NB4 (cell line): ENCODE data around the gene CSF1R.

Source experiments
- POLR2A ChIP-seq: IDR thresholded peaks from 2 replicates; pipeline ENCODE4 v1.6.1; 2011; ENCODE audit warnings: mild to moderate bottlenecking; ENCODE audit not compliant: insufficient read length; ENCODE audit errors: extremely low read depth
- TF ChIP-seq, protein P1 (sequence below): IDR thresholded peaks from one replicate; pipeline ENCODE4 v1.5.1; 2012; ENCODE audit warnings: low read depth, low read length

DNA sequence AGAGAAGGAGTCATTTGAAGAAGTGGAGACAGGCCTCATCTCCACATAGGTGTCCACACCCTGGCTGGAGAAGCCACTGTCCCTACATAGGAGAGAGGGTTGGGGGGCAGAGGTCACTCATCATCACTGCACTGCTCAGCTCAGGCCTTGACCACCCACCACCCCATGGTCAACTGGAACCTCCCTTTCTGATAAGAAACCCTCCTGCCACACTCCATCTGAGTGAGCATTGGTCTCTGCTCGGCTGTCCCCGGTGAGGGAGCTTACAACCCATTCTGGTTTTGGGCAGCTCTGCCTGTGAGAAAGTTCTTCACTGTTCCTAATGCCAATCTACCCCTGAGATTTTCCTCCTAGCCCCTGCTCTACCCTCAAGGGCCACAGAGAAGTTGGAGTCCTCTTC, 28.8 kb downstream of the CSF1R start:
- TF ChIP-seq POLR2A = no peak
- TF ChIP-seq, protein P1, sequence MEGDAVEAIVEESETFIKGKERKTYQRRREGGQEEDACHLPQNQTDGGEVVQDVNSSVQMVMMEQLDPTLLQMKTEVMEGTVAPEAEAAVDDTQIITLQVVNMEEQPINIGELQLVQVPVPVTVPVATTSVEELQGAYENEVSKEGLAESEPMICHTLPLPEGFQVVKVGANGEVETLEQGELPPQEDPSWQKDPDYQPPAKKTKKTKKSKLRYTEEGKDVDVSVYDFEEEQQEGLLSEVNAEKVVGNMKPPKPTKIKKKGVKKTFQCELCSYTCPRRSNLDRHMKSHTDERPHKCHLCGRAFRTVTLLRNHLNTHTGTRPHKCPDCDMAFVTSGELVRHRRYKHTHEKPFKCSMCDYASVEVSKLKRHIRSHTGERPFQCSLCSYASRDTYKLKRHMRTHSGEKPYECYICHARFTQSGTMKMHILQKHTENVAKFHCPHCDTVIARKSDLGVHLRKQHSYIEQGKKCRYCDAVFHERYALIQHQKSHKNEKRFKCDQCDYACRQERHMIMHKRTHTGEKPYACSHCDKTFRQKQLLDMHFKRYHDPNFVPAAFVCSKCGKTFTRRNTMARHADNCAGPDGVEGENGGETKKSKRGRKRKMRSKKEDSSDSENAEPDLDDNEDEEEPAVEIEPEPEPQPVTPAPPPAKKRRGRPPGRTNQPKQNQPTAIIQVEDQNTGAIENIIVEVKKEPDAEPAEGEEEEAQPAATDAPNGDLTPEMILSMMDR = no peak
